Activated gamma-delta T cell (primary cell): ENCODE measurements around the gene HYLS1.
"Not testable (repeated sequence)": the region's sequence is repeated elsewhere in the genome, so short reads cannot be mapped to it uniquely, and the experiment has no call there.

Source experiments
- DNase-seq: peaks from one replicate; lab custom pipeline; 2025; lab: John Stamatoyannopoulos, UW
- total RNA-seq, 2 donors: gene quantifications; one replicate each; lab custom pipeline; 2026; lab: John Stamatoyannopoulos, UW

The HYLS1 gene, protein sequence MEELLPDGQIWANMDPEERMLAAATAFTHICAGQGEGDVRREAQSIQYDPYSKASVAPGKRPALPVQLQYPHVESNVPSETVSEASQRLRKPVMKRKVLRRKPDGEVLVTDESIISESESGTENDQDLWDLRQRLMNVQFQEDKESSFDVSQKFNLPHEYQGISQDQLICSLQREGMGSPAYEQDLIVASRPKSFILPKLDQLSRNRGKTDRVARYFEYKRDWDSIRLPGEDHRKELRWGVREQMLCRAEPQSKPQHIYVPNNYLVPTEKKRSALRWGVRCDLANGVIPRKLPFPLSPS
- 5.7 to 7.5 reads per million in 2 donors for total RNA-seq

DNA sequence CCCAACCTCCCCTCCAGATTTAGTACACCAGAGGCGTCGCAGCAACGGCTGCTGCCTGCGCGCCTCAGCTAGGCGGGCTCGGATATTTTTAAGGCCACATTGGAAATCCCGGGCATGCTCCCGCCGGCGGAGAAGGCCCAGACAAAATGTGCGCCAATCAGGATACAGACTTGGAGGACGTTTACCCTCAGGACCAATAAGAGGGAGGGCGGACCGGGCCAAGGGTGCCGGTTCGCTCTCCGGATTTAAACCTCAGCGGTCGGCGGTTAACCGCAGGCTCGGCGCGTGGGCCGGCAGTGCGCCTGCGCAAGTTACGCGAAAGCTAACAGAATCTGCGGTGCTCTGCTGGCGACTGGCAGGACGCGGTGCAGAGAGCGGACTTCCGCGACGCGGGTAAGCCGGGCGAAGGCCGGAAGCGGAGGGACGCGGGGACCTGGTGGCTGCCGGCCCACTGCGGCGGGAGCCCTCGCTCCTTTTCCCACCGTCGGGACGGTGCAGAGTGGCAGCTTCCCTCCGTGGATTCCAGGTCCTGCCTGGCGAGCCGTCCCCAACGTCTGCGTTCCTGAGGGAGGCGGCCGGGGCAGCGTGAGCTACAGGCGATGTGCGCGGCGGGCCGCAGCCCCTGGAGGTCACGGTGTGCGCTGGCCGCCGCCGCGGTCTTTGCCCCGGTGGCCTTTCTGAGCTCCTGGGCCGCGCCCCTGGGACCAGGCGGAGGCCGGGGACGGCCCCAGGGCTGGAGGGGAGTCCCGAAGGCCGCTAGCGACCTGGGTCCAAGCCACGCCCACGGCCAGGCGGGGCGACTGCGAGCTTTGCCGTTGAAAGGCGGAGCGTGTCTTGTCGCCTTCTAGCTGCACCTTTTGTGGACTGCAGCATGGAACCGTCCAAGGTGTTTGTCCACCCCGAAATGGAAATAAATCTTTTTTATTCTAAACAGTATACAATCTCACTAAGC, at the start of gene HYLS1:
TSS of gene HYLS1 (plus strand) at position 296 of the 952 bp plus-strand sequence. CDS start 11,701 bp downstream, outside the sequence.
- DNase-seq: peak; percentile 89

DNA sequence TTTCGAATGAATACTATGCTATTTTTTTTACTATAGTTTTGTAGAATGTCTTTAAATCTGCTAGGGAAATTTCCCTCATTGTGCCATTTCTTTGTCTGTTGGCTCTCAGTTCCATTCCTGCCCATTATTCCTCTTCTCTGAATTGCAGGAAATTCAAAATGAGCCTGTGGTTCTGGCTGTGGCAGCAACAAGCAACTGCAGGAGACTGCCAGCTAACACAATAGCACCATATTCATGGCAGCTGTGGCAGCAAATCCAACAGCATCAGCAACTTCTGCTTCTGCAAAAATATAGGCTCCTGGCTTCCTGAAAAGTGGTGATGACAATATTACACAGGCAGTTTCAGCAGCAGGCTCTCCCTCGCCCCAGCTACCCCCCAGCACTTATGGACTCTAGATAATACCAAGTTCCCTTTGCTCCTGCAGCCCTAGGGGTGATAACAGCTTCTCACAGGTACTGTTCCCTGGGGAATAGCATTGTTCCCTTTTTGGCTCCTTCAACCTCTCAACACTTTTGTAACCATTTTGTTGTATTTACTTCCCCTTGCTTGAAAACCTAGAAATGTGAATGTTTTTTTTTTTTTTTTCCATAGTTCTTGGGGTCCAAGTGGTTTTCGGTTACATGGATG, 45.0 kb upstream of the HYLS1 start:
- DNase-seq: no peak

DNA sequence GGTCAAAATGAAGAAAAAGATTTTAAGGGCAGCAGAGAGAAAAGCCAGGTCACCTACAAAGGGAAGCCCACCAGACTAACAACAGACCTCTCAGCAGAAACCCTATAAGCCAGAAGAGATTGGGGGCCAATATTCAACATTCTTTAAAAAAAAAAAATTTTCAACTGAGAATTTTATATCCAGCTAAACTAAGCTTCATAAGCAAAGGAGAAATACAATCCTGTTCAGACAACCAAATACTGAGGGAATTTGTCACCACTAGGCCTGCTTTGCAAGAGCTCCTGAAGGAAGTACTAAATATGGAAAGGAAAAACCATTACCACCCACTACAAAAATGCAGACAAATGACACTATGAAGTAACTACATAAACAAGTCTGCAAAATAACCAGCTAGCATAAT, 41.3 kb upstream of the HYLS1 start:
- DNase-seq: no peak

DNA sequence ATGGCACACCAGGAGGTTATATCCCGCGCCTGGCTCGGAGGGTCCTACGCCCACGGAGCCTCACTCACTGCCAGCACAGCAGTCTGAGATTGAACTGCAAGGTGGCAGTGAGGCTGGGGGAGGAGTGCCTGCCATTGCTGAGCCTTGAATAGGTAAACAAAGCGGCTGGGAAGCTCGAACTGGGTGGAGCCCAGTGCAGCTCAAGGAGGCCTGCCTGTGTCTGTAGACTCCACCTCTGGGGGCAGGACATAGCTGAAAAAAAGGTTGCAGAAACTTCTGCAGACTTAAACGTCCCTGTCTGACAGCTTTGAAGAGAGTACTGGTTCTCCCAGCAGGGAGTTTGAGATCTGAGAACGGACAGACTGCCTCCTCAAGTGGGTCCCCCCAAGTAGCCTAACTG, 29.8 kb upstream of the HYLS1 start:
- DNase-seq: not testable (repeated sequence)

DNA sequence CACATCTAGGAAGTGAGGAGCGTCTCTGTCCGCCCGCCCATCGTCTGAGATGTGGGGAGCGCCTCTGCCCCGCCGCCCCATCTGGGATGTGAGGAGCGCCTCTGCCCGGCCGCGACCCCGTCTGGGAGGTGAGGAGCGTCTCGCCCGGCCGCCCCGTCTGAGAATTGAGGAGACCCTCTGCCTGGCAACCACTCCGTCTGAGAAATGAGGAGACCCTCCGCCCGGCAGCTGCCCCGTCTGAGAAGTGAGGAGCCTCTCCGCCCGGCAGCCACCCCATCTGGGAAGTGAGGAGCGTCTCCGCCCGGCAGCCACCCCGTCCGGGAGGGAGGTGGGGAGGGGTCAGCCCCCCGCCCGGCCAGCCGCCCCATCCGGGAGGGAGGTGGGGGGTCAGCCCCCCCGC, 24.7 kb upstream of the HYLS1 start:
- not testable (repeated sequence) for DNase-seq

DNA sequence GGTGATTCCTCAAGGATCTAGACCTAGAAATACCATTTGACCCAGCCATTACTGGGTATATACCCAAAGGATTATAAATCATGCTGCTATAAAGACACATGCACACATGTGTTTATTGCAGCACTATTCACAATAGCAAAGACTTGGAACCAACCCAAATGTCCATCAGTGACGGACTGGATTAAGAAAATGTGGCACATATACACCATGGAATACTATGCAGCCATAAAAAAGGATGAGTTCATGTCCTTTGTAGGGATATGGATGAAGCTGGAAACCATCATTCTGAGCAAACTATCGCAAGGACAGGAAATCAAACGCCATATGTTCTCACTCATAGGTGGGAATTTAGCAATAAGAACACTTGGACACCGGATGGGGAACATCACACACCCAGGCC, 22.1 kb upstream of the HYLS1 start:
- not testable (repeated sequence) for DNase-seq

DNA sequence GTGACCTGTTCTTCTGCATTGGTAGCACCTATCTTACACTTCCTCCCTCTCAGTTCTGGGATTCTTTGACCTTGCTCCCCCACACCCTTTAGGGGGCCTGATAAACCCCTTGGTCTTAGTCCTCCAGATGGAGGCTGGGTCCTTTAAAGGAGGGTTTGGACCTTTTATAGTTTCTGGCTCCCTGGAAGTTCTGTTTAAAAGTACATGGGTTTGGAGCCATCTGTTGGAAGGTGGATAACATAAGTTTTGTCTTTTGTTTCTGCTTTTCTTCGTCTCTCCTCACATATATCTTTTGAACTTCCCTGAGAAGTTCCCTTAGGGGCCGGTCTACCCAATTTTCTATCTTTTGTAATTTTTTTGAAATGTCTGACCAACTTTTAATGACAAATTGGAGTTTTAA, 17.9 kb upstream of the HYLS1 start:
- DNase-seq: no peak

DNA sequence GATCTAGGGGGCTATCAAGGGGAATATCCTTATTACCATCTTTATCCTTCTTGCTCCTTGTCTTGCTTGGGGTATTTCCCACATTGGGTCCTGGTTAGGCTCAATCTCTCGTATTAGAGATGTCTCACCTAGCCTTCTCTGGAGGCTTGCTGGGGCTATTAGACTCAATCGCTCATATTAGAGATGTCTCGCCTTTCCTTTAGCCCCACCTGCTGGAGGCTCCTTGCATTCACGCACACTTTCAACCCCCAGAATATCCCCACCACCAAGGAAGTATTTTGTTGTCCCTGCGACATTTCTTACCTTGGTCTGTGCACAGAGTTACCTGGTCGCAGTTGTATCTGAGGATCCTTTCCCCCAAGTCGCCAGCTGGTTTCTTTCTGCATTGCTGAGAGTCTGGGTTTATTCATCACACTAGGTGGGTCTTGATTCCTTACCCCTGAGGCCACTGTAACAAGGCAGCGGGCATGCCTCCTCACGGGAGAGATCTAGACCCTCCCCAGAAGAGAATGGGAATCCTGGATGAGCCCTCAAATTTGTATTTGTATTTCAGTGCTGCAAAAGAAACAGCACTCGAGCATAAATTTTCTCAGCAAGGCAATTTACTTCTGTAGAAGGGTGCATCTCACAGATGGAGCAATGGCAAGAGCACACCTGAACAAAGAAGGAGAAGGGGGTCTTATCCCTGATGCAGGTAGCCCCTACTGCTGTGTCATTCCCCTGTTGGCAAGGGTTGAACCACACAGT, 15.9 kb upstream of the HYLS1 start:
- no peak for DNase-seq

DNA sequence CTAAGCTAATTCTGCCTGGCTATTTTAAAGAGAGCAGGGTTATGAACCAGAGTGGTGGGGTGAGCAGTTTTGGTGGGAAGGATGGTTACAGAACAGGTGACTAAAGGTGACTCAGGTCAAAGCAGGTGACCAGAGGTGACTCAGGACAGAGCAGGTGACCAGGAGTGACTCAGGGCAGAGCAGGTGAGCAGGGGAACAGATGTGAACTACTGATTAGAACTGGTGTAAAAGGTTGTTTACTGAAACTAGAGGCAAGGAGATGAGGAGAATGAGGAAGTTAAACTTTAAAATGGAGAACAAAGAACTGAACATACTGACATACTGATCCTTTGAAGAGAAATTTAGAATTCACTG, 15.4 kb upstream of the HYLS1 start:
- no peak for DNase-seq

DNA sequence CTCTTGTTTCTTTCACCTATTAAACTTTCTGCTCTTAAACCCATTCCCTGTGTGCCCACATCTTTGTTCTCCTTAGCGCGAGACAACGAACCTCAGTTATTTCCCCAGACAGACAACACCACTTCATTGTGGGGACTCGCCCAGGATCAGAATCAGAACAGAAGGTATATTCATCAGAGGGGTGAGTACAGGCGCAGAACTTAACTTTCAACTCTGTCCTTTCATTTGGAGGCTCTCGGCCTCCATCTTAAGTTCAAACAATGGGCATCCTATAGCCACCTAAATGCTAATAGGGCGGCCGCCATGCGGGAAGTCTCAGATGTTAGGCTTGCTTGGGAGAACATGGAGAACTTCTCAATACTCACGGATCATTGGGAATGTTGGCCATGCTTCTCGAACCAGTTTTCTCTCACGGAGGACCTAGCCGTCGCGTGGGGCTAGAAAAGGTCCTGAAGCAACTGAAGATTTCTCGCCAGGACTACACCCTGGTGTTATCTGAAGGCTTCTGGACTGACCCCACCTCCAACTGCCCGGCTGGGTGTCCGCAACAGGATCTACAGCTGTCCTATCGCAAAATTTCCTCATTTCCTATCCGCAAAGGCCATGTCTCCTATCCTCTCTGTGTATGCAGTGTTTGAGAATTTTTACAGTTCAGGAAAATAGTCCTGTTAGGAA, 13.4 kb upstream of the HYLS1 start:
- DNase-seq: no peak

DNA sequence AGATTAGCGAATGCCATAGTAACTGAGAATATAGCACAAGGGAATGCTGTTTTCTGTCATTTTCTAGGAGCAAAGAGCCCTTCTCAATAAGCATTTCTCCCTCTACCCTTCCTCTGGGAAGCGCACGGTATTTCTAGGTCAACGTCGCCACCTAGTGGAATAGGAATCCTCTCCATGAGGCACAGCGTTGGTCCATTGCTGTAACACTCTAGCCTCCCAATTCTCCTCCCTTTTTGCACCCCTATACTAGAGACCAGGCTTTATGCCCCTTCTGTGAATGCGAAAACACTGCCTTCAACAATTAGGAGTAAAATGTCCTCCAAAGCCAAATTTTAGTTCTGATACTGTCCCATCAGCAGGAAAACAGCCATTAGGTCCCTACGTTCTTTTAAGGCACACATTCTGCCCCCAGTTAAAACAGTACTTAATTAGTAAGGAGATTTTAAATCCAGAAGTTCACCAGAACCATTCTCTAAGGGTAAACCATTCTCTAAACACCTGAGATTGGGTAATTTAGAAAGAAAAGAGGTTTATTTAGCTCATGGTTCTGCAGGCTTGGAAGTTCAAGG, 12.8 kb upstream of the HYLS1 start:
- no peak for DNase-seq

DNA sequence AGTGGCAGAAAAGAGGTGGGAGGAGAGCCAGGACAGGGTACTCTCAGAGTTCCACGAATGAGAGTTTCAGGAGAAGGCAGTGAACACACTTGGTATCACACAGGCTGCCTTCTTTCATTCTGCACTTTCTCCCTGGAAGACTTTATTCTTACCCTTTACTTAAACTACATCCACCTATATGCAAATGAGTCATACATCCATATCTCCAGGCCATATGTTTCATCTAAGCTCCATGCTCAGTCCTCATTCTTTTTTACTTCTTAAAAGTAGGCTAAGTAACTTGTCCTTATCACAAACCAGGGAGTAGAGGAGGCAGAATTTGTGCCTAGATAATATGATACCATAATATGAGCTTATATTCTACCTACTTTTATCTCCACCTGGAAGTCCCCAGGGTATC, 6.2 kb upstream of the HYLS1 start:
- no peak for DNase-seq

DNA sequence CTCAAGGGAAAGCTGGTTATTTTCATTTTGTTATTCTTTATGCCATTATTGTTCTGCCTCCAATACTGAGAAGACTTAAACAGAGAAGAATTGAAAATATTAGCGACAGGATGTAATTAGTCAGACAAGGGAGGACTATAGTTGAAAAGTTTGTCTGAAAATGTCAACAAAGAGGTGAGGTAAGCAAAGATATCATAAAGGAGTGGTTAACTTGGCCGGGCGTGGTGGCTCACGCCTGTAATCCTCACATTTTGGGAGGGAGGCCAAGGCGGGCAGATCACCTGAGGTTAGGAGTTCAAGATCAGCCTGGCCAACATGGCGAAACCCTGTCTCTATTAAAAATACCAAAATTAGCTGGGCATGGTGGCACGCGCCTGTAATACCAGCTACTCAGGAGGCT, 4.1 kb upstream of the HYLS1 start:
- DNase-seq: no peak

DNA sequence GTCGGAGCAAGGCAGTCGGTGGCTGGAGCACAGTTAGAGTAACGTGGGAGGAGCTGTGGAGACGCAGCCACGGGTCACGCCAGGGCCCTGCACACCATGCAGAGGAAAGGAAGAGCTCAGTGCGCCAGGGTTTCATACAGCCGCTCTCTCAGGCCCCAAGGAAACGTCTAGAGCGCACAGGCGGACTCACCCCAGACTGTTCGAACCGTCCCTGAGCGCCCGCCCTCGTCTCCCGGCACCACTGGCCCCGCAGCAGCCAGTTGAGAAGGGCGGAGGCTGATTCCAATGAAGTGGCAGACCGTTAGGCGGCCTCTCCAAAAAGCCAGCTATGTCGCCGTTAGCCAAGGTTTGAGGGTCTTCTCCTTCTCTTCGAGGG, 483 bp upstream of the HYLS1 start:
- peak; percentile 45 for DNase-seq

DNA sequence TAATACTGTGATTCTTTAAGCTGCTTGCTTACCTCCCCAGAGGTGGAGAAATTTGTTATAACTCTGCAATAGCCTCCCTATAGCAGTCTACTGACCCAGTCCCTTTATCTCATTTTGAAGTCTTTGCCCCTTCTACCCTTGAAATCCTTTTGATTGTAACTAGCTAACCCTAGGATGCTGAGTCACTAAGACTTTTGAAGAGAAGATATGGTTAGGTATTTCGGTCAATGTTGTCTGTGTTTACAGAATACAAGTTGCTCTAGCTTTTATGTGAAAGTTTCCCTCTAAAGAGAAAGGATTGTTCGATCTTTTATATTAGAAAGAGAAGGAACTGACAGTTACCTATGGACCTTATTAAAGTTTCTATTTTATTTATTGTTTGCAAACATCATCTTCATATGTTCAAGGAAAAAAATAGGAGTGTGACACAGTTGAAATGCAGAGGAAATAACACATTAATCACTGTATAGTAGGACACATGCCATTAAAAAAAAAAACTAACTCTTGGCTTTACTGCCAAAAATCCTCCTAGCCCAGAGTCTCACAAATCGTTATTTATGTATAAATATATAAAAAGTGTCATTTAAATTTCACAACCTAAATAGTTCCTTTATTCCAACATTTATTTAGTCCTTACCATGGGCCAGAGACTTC, 3.1 kb downstream of the HYLS1 start:
- no peak for DNase-seq

DNA sequence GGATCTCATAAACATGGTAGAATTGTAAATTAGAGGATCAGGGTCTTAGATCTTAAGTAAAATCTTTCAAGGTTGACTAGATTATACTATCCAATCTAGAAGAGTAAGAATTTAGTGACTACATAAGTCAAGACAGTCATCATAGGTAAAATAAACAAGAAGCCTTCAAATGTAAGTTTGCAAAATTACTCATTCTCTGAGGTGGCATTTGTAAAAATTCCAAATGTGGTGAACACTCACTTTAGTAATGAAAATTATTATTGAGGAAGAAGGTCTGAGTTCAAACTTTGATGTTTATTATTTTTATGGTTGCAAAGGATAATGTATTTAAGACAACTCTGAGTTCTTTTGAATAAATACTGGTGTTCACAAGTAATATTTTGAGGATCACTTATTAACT, 4.6 kb downstream of the HYLS1 start:
- no peak for DNase-seq

DNA sequence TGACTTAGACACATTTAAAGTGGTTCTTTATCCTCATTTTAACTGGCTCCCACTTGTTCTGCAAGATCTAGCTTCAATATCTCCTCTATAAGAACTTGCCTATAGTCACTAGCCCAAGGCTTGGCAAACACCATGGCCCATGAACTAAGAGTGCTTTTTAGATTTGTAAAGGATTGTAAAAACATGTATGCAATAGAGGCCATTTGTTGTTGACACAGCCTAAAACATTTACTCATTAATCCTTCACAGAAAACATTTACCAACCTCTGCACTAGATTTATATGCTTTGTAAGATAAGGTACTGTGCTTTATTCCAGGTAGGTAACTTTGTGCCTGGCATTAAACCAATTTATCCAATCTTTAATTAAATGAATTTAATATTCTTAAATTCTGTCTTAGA, 5.5 kb downstream of the HYLS1 start:
- DNase-seq: no peak

DNA sequence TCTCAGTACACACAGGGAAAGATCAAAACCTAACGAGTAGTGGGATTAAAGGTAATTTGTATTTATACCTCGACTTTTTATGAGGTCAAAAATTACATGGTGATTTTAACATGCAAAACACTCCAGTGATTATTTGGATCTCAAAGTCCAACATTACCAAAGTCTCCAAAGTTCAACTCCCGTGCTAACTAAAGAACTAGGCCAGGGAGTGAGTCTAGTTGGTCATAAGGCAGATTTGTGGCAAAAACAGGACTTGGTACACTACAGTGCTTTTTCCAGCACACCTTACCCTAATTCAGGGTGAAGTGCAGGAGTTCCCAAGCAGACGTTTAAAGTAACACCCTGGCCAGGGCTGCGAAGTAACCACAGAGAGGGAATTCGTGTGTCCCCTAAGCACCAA, 14.4 kb downstream of the HYLS1 start:
- DNase-seq: no peak

DNA sequence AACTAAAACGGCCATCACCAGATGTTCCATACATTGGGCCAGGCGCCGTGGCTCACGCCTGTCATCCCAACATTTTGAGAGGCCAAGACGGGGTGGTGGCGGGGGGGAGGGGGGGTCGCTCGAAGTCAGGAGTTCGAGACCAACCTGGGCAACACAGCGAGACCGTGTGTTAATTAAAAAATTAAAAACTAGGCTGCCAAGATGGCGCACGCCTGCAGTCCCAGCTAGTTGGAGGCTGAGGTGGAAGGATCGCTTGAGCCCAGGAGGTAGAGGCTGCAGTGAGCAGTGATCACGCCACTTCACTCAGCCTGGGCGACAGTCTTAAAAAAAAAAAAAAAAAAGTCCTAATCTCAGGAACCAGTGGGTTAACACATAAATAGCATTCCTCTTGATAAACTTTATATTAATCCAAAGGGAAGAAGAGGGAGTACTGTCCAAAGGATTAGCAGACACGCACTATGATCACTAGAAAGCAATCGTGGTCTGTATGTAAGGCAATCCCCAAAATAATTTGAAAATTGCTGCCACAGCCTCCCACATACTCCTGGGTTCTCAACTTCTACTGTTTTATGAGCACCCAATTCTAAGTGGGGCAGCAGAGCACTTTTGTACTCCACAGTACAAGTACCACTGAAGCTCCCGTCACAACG, 14.9 kb downstream of the HYLS1 start:
- DNase-seq: no peak
